PFSK-1 (cell line): ENCODE data around the gene DPH6.

ENCODE experiments used
- FOXP2 ChIP-seq: optimal IDR thresholded peaks from 2 replicates; pipeline ENCODE3; 2011; ENCODE audit warnings: borderline replicate concordance, control low read depth, inconsistent platforms; ENCODE audit not compliant: insufficient read depth; ENCODE audit errors: extremely low read length, extremely low read depth
- POLR2AphosphoS5 ChIP-seq: IDR thresholded peaks from 2 replicates; pipeline ENCODE4 v1.6.1; 2012; ENCODE audit warnings: low read depth, mild to moderate bottlenecking, control low read depth, low read length, moderate library complexity
- SIN3A ChIP-seq: IDR thresholded peaks from 2 replicates; pipeline ENCODE4 v1.6.1; 2012; ENCODE audit warnings: mild to moderate bottlenecking, low read length, moderate library complexity, borderline replicate concordance; ENCODE audit not compliant: insufficient read depth
- TAF1 ChIP-seq: IDR thresholded peaks from 2 replicates; pipeline ENCODE4 v1.6.1; 2012; ENCODE audit warnings: low read length, control low read depth, borderline replicate concordance; ENCODE audit not compliant: insufficient read depth
- TF ChIP-seq, protein P1 (sequence below), 2 experiments: IDR thresholded peaks; 2 replicates each; pipeline versions ENCODE4 v1.6.1 to v1.8.0; 2011 to 2012; ENCODE audit warnings: low read depth in 2 of 2, low read length in 2 of 2, control low read depth in 1 of 2, inconsistent platforms in 1 of 2, mild to moderate bottlenecking in 1 of 2, moderate library complexity in 1 of 2; ENCODE audit not compliant: insufficient read depth in 1 of 2

DPH6 gene

DNA sequence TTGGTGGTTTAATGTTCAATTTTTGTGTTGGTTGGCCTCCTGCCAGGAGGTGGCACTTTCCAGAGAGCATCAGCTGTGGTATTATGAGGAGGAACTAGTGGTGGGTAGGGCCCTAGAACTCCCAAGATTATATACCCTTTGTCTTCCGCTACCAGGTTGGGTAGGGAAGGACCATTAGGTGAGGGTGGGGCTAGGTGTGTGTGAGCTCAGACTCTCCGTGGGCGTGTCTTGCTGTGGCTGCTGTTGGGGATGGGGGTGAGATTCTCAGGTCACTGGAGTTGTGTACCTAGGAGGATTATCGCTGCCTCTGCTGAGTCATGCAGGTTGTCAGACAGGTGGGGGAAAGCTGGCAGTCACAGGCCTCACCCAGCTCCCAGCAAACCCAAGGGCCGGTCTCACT is 187.1 kb downstream of the DPH6 start:
- no peak for TF ChIP-seq POLR2AphosphoS5

DNA sequence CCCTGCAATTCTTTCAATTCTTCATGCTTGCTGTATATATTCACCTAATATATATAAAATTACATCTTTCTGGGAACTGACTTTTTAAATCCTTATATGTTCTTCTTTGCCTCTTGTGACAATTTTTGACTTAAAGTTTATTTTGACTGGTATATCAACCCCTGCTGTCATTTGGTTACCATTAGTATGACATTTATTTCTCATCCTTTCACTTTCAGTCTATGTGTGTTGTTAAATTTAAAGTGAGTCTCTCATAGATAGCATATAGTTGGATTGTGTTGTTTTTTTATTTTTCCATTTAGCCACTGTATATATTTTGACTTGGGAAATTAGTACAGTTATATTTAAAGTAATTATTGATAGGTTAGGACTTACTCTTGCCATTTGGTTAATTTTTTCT is 194.9 kb downstream of the DPH6 start:
- TF ChIP-seq, protein P1, sequence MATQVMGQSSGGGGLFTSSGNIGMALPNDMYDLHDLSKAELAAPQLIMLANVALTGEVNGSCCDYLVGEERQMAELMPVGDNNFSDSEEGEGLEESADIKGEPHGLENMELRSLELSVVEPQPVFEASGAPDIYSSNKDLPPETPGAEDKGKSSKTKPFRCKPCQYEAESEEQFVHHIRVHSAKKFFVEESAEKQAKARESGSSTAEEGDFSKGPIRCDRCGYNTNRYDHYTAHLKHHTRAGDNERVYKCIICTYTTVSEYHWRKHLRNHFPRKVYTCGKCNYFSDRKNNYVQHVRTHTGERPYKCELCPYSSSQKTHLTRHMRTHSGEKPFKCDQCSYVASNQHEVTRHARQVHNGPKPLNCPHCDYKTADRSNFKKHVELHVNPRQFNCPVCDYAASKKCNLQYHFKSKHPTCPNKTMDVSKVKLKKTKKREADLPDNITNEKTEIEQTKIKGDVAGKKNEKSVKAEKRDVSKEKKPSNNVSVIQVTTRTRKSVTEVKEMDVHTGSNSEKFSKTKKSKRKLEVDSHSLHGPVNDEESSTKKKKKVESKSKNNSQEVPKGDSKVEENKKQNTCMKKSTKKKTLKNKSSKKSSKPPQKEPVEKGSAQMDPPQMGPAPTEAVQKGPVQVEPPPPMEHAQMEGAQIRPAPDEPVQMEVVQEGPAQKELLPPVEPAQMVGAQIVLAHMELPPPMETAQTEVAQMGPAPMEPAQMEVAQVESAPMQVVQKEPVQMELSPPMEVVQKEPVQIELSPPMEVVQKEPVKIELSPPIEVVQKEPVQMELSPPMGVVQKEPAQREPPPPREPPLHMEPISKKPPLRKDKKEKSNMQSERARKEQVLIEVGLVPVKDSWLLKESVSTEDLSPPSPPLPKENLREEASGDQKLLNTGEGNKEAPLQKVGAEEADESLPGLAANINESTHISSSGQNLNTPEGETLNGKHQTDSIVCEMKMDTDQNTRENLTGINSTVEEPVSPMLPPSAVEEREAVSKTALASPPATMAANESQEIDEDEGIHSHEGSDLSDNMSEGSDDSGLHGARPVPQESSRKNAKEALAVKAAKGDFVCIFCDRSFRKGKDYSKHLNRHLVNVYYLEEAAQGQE (IDR thresholded peaks at IDR 0.05; ENCODE audit: insufficient read depth in 1 of 2, low read depth in 2 of 2, low read length in 2 of 2) = no peak
- no peak for TF ChIP-seq POLR2AphosphoS5
- TF ChIP-seq SIN3A = no peak
- TF ChIP-seq FOXP2 = no peak
- TF ChIP-seq TAF1 = no peak

DNA sequence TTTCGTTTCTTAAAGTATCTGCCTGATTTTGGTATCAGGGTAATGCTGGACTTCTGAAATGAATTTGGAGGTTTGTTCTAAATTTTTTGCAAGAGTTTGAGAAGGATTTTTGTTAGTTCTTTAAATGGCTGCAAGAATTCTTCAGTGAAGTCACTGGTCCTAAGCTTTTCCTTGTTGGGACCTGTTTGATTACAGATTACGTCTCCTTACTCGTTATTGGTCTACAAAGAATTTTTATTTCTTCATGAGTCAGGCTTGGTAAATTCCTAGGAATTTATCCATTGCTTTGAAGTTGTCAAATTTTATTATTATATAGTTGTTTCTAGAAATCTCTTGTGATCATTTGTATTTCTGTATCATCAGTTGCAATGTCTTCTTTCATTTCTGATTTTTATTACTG is 196.0 kb downstream of the DPH6 start:
- TF ChIP-seq SIN3A (no peak), TAF1 (no peak), FOXP2 (no peak), POLR2AphosphoS5 (no peak)
- TF ChIP-seq, protein P1 (IDR thresholded peaks at IDR 0.05; ENCODE audit: insufficient read depth in 1 of 2, low read depth in 2 of 2, low read length in 2 of 2) = no peak

DNA sequence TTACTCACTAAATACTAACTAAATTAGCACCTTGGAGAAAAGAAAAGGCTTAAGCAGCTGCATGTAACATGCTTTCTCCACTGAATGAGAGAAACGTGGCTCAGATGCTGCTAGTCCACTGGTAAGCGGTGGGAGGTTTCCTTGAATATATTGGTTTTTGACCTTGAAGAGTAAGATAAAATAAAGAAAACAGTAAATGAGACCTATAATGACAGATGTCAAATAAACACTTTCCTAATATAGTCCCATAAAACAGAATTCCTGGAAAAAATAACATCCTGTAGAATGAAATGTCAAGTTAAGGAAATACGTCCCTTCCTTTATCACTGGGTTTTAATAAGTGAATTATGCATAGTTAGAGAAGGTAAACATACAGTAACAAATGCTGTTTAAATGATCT is 215.0 kb downstream of the DPH6 start:
- TF ChIP-seq SIN3A (no peak), POLR2AphosphoS5 (no peak), TAF1 (no peak)
- TF ChIP-seq, protein P1 (IDR thresholded peaks at IDR 0.05; ENCODE audit: insufficient read depth in 1 of 2, low read depth in 2 of 2, low read length in 2 of 2) = no peak

DNA sequence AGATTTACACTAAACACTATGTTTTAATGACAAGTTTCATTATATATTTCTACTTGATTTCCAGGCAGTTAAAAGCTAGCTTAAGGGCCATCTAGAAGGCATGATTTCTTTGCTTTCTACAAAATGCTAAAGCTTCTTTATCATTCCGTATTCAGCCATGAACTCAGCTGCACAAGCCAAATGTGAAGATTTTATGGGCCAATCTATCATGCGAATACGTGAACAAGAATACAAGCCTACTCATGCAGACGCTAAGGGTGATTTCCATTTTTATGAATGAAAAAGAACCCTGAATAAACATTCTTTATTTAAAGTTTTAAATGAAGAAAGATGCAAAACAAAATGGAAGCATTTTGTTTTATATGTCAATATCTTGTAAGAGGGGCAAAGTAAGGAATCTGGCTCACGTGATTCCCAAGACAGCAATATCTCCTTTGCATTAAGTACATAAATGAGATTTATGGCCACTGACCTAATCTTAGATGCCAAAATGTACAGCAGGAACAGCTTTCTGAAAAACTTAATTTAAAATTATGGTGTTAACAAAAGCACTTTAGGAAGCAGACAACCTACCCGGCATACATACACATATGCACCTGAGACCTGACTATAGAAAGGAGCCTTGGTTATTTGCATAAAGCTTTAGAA is 215.8 kb downstream of the DPH6 start:
- TF ChIP-seq TAF1 (no peak), POLR2AphosphoS5 (no peak), FOXP2 (no peak), SIN3A (no peak)
- TF ChIP-seq, protein P1 (IDR thresholded peaks at IDR 0.05; ENCODE audit: insufficient read depth in 1 of 2, low read depth in 2 of 2, low read length in 2 of 2) = no peak

DNA sequence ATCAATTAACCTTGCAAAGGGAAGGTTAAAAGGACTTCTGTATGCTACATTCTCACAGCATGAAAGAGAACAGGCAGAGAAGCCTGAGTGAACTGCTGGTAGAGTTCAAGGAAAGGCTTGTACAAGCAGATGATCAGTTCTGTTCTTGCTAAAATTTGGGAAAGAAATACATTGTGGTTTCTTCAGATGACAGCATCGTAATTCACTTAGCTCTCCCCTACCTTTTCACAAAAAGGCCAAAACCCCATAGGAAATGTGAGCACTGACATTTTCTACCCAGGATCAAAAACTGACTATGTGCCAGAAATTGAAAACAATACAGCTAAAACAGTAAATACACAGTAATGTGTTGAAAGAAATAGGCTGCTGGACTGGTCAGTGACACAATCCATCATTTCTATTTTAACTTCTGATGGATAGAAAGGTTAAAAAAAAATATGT is 216.4 kb downstream of the DPH6 start:
- TF ChIP-seq FOXP2 = no peak
- no peak for TF ChIP-seq POLR2AphosphoS5
- TF ChIP-seq SIN3A = no peak
- TF ChIP-seq TAF1 = no peak
- TF ChIP-seq, protein P1 (IDR thresholded peaks at IDR 0.05; ENCODE audit: insufficient read depth in 1 of 2, low read depth in 2 of 2, low read length in 2 of 2) = no peak
